Measurements from ENCODE around the gene OPRL1. TPM values are rescaled to one million over a fixed set of nuclear protein-coding genes. Genes with fewer than 3 reads are reported as not detected.

Gene OPRL1
- polyA plus RNA-seq, 3 donors, result 7.0 to 9.0 (median 8.8) TPM

DNA sequence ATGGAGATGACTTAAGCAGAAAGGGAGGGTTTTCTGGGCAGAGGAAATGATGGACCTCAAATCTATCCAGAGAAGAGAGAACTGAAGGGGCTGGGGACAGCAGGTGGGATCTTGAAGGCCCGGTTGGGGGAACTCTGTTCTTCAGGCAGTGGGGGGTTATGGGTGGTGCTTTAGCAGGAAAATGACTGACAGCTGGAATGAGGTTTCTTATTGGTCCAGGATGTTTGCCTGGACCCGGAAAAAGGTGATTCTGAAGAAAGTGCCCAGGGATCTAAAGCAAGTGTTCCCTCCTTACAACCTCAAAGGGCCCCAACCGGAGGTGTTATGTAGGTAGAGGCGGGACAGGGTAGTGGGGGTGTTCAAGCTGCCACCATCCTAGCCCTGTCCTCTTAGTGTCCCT is 15.6 kb downstream of the OPRL1 start:
- Mint-ChIP-seq H3K4me1 (peaks cover 6% of the 10 kb centered on the region), H3K9me3 (peaks cover 2 to 10% (median 5%) of the 10 kb centered on the region in 7 donors), H3K36me3 (peaks cover 42% of the 10 kb centered on the region in 2 donors), H3K4me3 (no peak overlapping the region), H3K27ac (no peak overlapping the region), H3K27me3 (ENCODE audit: low read depth in 3 of 3) (peaks cover 0 to 2% (median 0%) of the 10 kb centered on the region in 3 donors)
- Histone ChIP-seq H3K9me3 (replicated peaks in 1 of 2; ENCODE audit: control insufficient read depth in 1 of 2, insufficient read depth in 1 of 2, low read length in 2 of 2) (no peaks in the 10 kb centered on the region), H3K79me2 (ENCODE audit: insufficient read depth, low read length) (no peaks in the 10 kb centered on the region), H3K4me1 (ENCODE audit: control insufficient read depth in 1 of 2, insufficient read depth in 2 of 2, low read length in 2 of 2) (no peaks in the 10 kb centered on the region), H3K4me3 (replicated peaks in 1 of 3; ENCODE audit: low read depth in 2 of 3, low read length in 3 of 3) (no peak overlapping the region), H3K27ac (ENCODE audit: low read depth in 1 of 2, low read length in 2 of 2) (no peak overlapping the region), H3K4me2 (replicated peaks; ENCODE audit: extremely low read depth, low read length, poor library complexity, severe bottlenecking) (no peak overlapping the region), H4K20me1 (ENCODE audit: insufficient read depth, low read length) (peaks cover 23% of the 10 kb centered on the region), H3K36me3 (replicated peaks in 1 of 2; ENCODE audit: control insufficient read depth in 1 of 2, insufficient read depth in 2 of 2, low read length in 2 of 2) (peaks cover 41 to 50% of the 10 kb centered on the region in 2 donors), H3K27me3 (ENCODE audit: control insufficient read depth in 2 of 2, insufficient read depth in 2 of 2, low read length in 2 of 2) (peaks cover 0 to 3% of the 10 kb centered on the region in 2 donors), H3K9ac (ENCODE audit: insufficient read depth, low read length, poor library complexity, severe bottlenecking) (no peak overlapping the region), H2AFZ (ENCODE audit: insufficient read depth, low read depth, low read length, poor library complexity, severe bottlenecking) (no peak overlapping the region)
- WGBS (ENCODE audit: insufficient coverage), result 100% methylated on average over 1 of the region's 4 CpGs
- intact Hi-C loops (cut with micrococcal nuclease), result no loop called here
- DNase-seq, result no peak
- TF ChIP-seq, protein P1, sequence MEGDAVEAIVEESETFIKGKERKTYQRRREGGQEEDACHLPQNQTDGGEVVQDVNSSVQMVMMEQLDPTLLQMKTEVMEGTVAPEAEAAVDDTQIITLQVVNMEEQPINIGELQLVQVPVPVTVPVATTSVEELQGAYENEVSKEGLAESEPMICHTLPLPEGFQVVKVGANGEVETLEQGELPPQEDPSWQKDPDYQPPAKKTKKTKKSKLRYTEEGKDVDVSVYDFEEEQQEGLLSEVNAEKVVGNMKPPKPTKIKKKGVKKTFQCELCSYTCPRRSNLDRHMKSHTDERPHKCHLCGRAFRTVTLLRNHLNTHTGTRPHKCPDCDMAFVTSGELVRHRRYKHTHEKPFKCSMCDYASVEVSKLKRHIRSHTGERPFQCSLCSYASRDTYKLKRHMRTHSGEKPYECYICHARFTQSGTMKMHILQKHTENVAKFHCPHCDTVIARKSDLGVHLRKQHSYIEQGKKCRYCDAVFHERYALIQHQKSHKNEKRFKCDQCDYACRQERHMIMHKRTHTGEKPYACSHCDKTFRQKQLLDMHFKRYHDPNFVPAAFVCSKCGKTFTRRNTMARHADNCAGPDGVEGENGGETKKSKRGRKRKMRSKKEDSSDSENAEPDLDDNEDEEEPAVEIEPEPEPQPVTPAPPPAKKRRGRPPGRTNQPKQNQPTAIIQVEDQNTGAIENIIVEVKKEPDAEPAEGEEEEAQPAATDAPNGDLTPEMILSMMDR (IDR thresholded peaks at IDR 0.05), result no peak

GRCh38 chr20:64095927-64096326 is 16.0 kb downstream of the OPRL1 start:
- H3K4me1 Mint-ChIP-seq, result peaks cover 6% of the 10 kb centered on the region
- peaks cover 2 to 5% (median 4%) of the 10 kb centered on the region in 3 donors for H3K27me3 Mint-ChIP-seq (ENCODE audit: low read depth in 3 of 3)
- Histone ChIP-seq H3K27me3 (ENCODE audit: control insufficient read depth in 2 of 2, insufficient read depth in 2 of 2, low read length in 2 of 2) (peaks cover 0 to 6% of the 10 kb centered on the region in 2 donors), H3K27ac (ENCODE audit: low read depth in 1 of 2, low read length in 2 of 2) (no peak overlapping the region), H3K36me3 (replicated peaks in 1 of 2; ENCODE audit: control insufficient read depth in 1 of 2, insufficient read depth in 2 of 2, low read length in 2 of 2) (peaks cover 41 to 51% of the 10 kb centered on the region in 2 donors), H3K4me2 (replicated peaks; ENCODE audit: extremely low read depth, low read length, poor library complexity, severe bottlenecking) (no peak overlapping the region), H3K4me3 (replicated peaks in 1 of 3; ENCODE audit: low read depth in 2 of 3, low read length in 3 of 3) (no peak overlapping the region), H3K79me2 (ENCODE audit: insufficient read depth, low read length) (no peaks in the 10 kb centered on the region), H2AFZ (ENCODE audit: insufficient read depth, low read depth, low read length, poor library complexity, severe bottlenecking) (no peak overlapping the region), H4K20me1 (ENCODE audit: insufficient read depth, low read length) (peaks cover 28% of the 10 kb centered on the region), H3K9me3 (replicated peaks in 1 of 2; ENCODE audit: control insufficient read depth in 1 of 2, insufficient read depth in 1 of 2, low read length in 2 of 2) (no peaks in the 10 kb centered on the region), H3K9ac (ENCODE audit: insufficient read depth, low read length, poor library complexity, severe bottlenecking) (no peak overlapping the region), H3K4me1 (ENCODE audit: control insufficient read depth in 1 of 2, insufficient read depth in 2 of 2, low read length in 2 of 2) (no peaks in the 10 kb centered on the region)
- 98% methylated on average over 10 of the region's 11 CpGs for WGBS (ENCODE audit: insufficient coverage)
- H3K9me3 Mint-ChIP-seq, result peaks cover 2 to 10% (median 5%) of the 10 kb centered on the region in 7 donors
- intact Hi-C loops (cut with micrococcal nuclease), result no loop called here
- peaks cover 42 to 47% of the 10 kb centered on the region in 2 donors for H3K36me3 Mint-ChIP-seq
- no peak overlapping the region for H3K4me3 Mint-ChIP-seq
- no peak overlapping the region for H3K27ac Mint-ChIP-seq
- DNase-seq, result no peak
- TF ChIP-seq, protein P1 (IDR thresholded peaks at IDR 0.05), result no peak

Measured in CD14-positive monocyte (primary cell).